Panc1 (cell line): ENCODE data around the gene ZFP14. TPM values are rescaled to one million over a fixed set of nuclear protein-coding genes. Genes with fewer than 3 reads are reported as not detected.
A peak's percentile ranks its signal among the peaks of the same experiment; 100 is the strongest.

Experiments used
- ATAC-seq: fragments of 200-7000 bp; cut with Tn5 transposase; 2 replicates; pipeline ENCODE4 v1.9.1; 2020; ENCODE audit warnings: mild to moderate bottlenecking, moderate library complexity
- BruUV-seq: library from RNA; stranded (reverse); fragments of 400-500 nt; replicated peaks from 2 replicates; lab custom pipeline; 2021; lab: Mats Ljungman, UMichigan
- CTCF ChIA-PET: fragments of 300-600 bp; sonication (Branson Sonifier 250); formaldehyde crosslinking; loops from one replicate; lab custom pipeline; 2022; ENCODE audit warnings: antibody characterized with exemption; lab: Charles Lee
- POLR2A ChIA-PET: fragments of 300-600 bp; sonication (Branson Sonifier 250); formaldehyde crosslinking; loops from one replicate; lab custom pipeline; 2022; ENCODE audit warnings: antibody characterized with exemption; lab: Charles Lee
- DNase-seq: peaks from one replicate; pipeline ENCODE4 v3.0.0-alpha.2; 2010; ENCODE audit warnings: low read depth, low spot score
- H3K27ac ChIP-seq: 2 replicates; pipeline ENCODE4 v1.5.1; 2011; ENCODE audit warnings: mild to moderate bottlenecking, low read length, inconsistent platforms
- H3K27me3 ChIP-seq: fragments of 200-500 bp; sonication (Bioruptor generic); 2 replicates; pipeline ENCODE4 v1.6.0; 2014; ENCODE audit warnings: low read length, inconsistent platforms; ENCODE audit not compliant: control insufficient read depth, insufficient read depth
- H3K36me3 ChIP-seq: fragments of 200-500 bp; sonication (Bioruptor generic); 2 replicates; pipeline ENCODE4 v1.5.1; 2014; ENCODE audit warnings: inconsistent platforms, mild to moderate bottlenecking, low read length, moderate library complexity; ENCODE audit not compliant: control insufficient read depth, insufficient read depth
- H3K4me1 ChIP-seq: 2 replicates; pipeline ENCODE4 v1.5.1; 2011; ENCODE audit warnings: inconsistent platforms, mild to moderate bottlenecking, low read length, moderate library complexity; ENCODE audit not compliant: control insufficient read depth, insufficient read depth
- H3K4me3 ChIP-seq, 2 experiments: 2 replicates each; pipeline ENCODE4 v1.5.1; 2011 to 2012; ENCODE audit warnings: low read depth in 2 of 2, low read length in 2 of 2, mild to moderate bottlenecking in 2 of 2, inconsistent platforms in 1 of 2, moderate library complexity in 1 of 2
- H3K9me3 ChIP-seq: fragments of 200-500 bp; sonication (Bioruptor generic); 2 replicates; pipeline ENCODE4 v1.5.1; 2014; ENCODE audit warnings: low read depth, mild to moderate bottlenecking, inconsistent platforms, low read length, moderate library complexity; ENCODE audit not compliant: control insufficient read depth, insufficient read depth
- CTCF ChIP-seq: fragments of 450-650 bp; IDR thresholded peaks from 2 replicates; pipeline ENCODE4 v1.5.1; 2017; ENCODE audit warnings: mild to moderate bottlenecking
- POLR2AphosphoS5 ChIP-seq: IDR thresholded peaks from 2 replicates; pipeline ENCODE4 v1.6.1; 2012; ENCODE audit warnings: mild to moderate bottlenecking, low read depth, low read length, moderate library complexity
- REST ChIP-seq, 2 experiments: IDR thresholded peaks; 2 replicates each; pipeline ENCODE4 v1.6.1; 2011 to 2012; ENCODE audit warnings: low read depth in 2 of 2, control low read depth in 1 of 2, low read length in 1 of 2, mild to moderate bottlenecking in 1 of 2, moderate library complexity in 1 of 2; ENCODE audit not compliant: insufficient read depth in 1 of 2
- SIN3A ChIP-seq: IDR thresholded peaks from 2 replicates; pipeline ENCODE4 v1.6.1; 2012; ENCODE audit warnings: low read depth, mild to moderate bottlenecking, low read length, moderate library complexity, borderline replicate concordance; ENCODE audit not compliant: insufficient read depth
- TCF7L2 ChIP-seq: IDR thresholded peaks from 2 replicates; pipeline ENCODE4 v1.6.1; 2011; ENCODE audit warnings: mild to moderate bottlenecking, low read depth, low read length, inconsistent platforms
- in situ Hi-C: cut with HindIII; loops from 2 replicates; pipeline ENCODE4 v1.10.0; 2016; ENCODE audit warnings: low sequenced_read_pairs, low pct_unique_long_range_greater_than_20kb
- intact Hi-C: fragments of 100-400 bp; cut with micrococcal nuclease; formaldehyde crosslinking; loops from one replicate; pipeline ENCODE4 v1.10.0; 2022; ENCODE audit not compliant: unreplicated experiment
- total RNA-seq: library from RNA; stranded (reverse); gene quantifications from one replicate; pipeline ENCODE4 v1.2.1, GENCODE V29; 2021; ENCODE audit not compliant: unreplicated experiment

The ZFP14 gene
- total RNA-seq, 1 experiment from 2014 or later = 3.3 TPM

- BruUV-seq = TSS peak; percentile 75
- intact Hi-C loops (no loop called here), in situ Hi-C loops (no loop called here)
- ChIA-PET POLR2A (interaction anchor here (0.6 to 0.8 kb wide), 2 partner anchors 9 to 192 kb away, joined by 3 read pairs; no protein-coding TSS in a partner anchor), CTCF (interaction anchor here (0.7 kb wide), 1 partner anchor 10 kb away, joined by 8 read pairs; no protein-coding TSS in a partner anchor)
- TF ChIP-seq TCF7L2 (no peak), CTCF (no peak), SIN3A (no peak), POLR2AphosphoS5 (no peak), REST (IDR thresholded peaks at IDR 0.05; ENCODE audit: insufficient read depth in 1 of 2, low read depth in 2 of 2, low read length in 1 of 2) (no peak)
- Histone ChIP-seq H3K4me1 (peaks cover 12% of the 10 kb centered on the region), H3K9me3 (no peaks in the 10 kb centered on the region), H3K4me3 (peak overlapping the region; percentile 74 to 93), H3K27ac (peak overlapping the region; percentile 86), H3K27me3 (no peaks in the 10 kb centered on the region), H3K36me3 (no peaks in the 10 kb centered on the region)
- DNase-seq (no peak), ATAC-seq (no peak)
These were observed 1.3 kb downstream of the ZFP14 start for GRCh38 chr19:36377541-36378178.

- intact Hi-C loops (no loop called here), in situ Hi-C loops (no loop called here)
- ChIA-PET POLR2A (no interaction called here), CTCF (interaction anchor here (0.6 kb wide), 1 partner anchor 128 kb away, joined by 7 read pairs; no protein-coding TSS in a partner anchor)
- H3K27ac ChIP-seq = no peak overlapping the region
- TF ChIP-seq POLR2AphosphoS5 (no peak), TCF7L2 (no peak), CTCF (no peak), SIN3A (no peak), REST (IDR thresholded peaks at IDR 0.05; ENCODE audit: insufficient read depth in 1 of 2, low read depth in 2 of 2, low read length in 1 of 2) (no peak)
- no peaks in the 10 kb centered on the region for H3K9me3 ChIP-seq
- no peak for DNase-seq
- no peaks in the 10 kb centered on the region for H3K36me3 ChIP-seq
- peaks cover 9% of the 10 kb centered on the region for H3K4me1 ChIP-seq
- H3K27me3 ChIP-seq = no peaks in the 10 kb centered on the region
- no peak for ATAC-seq
- no peak overlapping the region for H3K4me3 ChIP-seq
- BruUV-seq = no TSS peak
These were observed 5.3 kb downstream of the ZFP14 start for GRCh38 chr19:36373638-36374156.
